Islet of Langerhans (tissue), 1 donor: ENCODE measurements around the gene PREB.

ENCODE experiments used
- FAIRE-seq: peaks from one replicate; lab custom pipeline; 2011; peaks lifted over from hg19 to GRCh38; lab: Jason Lieb, UNC

PREB gene

DNA sequence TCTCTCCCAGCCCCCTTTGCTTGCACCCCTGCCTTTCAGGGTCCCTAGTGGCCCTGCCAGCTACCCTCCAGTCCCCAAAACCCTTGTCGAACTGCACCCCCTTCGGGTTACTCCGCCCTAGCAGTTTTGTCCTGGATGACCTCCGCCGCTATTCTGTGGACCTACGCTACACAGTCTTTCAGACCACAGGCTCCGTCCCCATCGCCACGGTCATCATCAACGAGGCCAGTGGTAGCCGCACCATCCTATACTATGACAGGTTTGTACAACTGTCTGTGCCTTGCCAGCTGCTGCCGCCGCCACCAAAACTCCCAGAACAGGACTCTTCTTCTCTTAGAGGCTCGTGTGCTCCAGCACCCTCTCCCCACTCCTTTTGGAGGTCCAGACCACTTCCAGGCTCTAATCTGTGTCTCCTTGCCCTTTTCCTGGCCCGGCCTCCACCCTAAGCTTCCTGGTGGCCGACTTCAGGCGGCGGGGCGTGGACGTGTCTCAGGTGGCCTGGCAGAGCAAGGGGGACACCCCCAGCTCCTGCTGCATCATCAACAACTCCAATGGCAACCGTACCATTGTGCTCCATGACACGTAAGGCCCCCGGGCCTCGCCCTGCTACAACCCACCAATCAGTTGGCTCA is 40.0 kb downstream of the PREB start:
- FAIRE-seq, result no peak

DNA sequence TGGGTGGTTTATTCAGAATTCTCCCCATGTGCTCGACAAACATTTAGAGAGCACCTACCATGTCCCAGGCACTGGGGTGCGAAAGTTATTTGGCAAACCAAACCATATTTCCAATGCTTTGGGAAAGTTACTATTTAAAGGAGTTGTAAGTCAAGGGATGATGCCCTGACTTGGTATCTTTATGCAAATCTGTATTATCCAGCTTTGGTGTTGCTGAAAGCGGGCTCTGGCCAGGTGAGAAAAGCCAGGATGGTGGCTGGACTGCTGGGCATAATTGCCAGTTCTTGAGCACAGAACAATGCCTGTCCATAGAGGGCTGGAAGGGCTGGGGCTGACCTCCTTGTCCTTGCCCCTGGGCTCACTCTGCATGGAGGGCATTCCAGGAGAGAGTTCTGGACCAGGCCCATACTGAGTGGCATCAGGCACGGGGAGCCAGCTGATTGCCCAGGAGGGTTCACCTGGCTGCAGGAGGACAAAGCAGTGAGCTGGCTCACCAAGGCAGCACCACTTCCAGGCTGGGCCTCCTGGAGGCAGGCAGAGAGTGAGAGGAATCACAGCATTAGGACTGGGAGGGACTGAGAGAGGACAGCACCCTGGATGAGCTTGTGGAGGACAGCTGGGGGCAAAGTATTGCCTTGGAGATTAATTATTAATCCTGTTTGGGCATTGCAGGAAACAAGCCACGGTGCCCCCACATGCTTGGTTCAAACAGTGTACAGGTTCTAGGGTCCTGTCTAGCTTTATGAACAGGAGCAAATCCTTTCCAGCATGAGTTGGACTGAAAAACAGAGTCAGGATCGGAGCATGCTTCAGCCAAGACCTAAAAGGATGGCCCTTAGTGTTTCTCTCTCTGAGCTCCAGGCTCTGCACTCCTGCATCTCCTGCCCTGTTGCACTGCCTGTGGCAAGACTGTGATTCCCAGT is 40.7 kb downstream of the PREB start:
- no peak for FAIRE-seq

DNA sequence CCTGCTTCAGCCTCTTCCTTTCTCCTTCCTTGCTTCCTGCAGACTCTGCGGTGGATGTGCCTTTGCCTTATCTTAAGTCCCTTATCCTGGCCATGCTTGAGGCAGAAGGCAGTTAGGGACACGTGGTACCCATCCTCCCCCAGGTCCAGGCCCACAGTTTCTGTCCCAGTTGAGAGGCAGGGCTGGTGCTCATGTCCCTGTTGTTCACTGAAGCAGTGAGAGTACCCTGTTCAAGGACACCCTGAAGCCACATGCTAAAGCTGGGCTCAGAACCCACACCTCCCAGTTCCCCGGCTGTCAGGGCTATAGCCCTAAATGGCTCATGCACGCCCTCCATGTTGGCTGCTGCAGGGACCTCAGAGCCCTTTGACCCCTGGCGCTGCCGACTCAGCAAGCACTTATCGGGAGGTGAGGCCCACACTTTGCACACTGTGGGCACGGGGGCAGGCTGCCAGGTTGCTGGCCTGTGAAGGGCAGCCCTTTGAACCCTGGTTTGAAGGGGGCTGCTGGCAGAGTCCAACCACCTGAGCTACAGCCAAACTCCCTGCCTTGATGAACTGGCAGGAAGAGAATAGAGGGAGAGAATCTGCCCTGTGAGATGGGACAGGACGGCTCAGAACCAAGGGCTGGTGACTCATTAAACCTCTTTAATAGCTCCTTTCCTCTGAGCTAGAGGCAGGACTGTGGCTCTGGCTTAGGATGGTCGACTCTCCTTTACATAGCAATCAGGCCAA is 41.6 kb downstream of the PREB start:
- FAIRE-seq, result no peak

DNA sequence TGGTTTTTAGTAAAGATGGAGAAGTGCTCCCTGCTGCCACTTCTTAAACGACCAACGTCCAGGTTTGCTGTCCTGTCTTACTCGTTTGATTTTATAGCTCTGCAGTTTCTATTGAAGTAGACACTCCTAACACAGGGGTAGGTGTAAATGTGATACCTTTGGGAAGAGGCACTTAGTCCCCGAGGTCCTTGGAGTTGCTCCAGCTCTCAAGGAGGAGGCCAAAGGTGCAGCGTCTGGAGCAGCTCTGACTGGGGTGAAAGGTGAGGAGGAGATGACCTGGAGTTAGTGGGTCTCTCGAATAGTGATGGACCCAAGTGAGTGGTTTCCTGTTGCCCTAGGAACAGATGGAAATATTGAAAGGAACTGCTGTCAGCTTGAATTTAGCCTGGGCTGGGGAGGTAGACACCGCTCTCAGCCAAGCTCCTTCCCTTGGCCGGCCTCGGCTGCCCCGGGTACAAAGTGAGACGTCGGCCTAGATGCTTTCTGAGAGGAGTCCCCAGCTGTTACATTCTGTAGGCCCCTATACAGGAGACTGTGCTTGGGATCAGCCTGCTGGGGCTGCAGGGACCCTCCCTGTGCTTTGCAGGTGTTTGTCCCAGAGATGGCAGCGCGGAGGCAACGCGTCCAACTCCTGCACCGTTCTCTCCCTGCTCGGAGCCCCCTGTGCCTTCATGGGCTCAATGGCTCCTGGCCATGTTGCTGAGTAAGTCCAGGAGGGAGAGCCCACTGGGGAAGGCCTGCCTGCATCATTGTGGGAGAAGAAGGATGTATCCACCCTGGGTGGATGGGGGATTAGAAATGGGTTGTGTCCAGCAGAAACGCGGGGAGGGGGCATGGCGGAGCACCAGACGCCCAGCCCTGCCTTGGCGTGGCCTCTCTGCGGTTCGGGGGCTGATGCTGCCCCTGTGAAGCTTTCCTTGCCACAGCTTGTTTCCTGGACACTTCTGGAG is 42.4 kb downstream of the PREB start:
- no peak for FAIRE-seq

DNA sequence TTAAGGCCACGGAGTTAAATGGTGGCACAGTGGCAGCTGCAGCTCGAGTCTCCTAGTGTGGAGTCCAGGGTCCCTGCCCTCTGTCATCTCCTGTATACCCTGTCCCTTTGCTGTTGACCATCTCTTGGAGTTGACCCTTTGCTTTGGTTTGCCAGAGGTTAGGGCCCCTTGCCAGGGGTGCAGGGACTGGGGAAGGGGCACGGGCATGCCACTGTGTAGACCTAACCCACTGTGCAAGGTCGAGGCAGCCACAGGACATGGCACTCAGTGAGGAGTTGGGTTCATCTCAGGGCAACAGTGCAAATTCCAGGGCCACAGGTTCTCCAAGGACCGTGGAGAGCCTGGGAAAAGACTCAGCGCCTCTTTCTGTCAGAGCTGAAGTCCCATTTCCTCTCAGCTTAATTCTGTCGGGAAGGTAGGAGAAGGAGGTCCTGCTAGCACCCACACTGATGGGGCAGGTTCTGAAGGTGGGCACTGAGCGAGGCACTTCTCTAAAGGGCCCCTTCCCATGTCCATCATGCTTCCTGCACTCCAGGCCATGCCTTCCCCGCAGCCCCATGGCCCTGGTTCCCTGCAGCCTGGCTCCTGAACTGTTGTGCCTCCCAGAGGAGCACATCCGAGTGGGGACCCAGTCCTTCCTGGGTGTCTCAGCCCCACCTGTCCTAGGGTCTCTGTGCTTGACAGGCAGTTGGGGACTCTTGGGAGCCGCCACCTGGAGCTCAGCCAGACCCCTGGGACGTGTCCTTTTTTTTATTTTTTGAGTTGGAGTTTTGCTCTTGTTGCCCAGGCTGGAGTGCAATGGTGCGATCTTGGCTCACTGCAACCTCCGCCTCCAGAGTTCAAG is 45.1 kb downstream of the PREB start:
- FAIRE-seq, result no peak

DNA sequence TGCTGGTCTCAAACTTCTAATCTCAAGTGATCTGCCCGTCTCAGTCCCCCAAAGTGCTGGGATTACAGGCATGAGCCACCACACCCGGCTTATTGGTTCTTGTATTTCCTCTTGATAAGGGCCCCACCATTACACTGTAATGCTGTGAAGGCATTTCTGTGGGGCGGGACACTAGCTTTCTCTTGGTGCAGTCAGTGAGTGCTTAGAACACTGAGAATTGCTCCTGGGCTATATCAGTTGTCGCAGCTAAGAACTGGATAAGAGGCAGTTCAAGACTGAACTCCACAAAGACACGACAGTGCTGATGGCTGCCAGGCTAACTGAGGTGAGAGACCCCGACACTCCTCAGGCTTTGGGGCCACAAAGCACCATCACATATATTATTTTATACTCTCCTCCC is 45.8 kb downstream of the PREB start:
- FAIRE-seq, result no peak

DNA sequence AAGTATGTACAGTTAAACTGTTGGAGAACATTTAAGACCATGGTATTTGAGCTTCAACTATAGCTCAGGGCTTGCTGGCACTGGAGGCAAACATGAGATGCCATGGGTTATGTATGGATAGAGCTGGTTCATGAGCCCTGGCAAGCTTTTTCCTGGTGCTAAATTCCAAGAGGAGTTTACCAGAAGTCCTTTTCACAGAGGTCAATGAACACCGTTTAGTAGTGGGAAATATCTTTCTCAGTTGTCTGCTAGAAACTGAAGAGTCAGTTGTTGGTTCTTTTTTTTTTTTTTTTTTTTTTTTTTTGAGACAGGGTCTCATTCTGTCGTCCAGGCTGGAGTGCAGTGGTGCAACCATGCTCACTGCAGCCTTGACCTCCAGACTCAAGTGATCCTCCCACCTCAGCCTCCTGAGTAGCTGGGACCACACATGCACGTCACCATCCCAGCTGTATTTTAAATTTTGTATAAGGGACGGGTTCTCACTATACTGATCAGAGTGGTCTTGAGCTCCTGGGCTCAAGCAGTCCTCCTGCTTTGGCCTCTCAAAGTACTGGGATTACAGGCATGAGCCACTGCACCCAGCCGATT is 46.5 kb downstream of the PREB start:
- no peak for FAIRE-seq

DNA sequence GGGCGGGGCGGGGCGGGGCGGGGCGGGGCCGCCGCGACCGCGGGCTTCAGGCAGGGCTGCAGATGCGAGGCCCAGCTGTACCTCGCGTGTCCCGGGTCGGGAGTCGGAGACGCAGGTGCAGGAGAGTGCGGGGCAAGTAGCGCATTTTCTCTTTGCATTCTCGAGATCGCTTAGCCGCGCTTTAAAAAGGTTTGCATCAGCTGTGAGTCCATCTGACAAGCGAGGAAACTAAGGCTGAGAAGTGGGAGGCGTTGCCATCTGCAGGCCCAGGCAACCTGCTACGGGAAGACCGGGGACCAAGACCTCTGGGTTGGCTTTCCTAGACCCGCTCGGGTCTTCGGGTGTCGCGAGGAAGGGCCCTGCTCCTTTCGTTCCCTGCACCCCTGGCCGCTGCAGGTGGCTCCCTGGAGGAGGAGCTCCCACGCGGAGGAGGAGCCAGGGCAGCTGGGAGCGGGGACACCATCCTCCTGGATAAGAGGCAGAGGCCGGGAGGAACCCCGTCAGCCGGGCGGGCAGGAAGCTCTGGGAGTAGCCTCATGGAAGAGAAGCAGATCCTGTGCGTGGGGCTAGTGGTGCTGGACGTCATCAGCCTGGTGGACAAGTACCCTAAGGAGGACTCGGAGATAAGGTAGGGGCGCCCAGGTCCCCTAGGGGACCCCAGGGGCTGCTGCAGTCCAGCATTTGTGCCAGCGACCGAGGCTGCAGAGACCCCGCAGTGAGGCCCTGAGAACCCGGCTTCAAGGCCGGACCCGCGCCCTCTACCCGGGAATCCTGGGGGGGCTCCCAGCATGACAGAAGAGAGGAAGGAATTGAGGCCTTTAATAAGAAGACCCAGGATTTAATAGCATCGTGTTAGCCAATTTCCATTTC is 47.5 kb downstream of the PREB start, which contains the start of gene KHK:
Gene KHK, plus strand, starts transcription at position 49 of the 870 bp plus-strand sequence. Its CDS starts 488 bp downstream, at position 537.
- FAIRE-seq, result no peak

DNA sequence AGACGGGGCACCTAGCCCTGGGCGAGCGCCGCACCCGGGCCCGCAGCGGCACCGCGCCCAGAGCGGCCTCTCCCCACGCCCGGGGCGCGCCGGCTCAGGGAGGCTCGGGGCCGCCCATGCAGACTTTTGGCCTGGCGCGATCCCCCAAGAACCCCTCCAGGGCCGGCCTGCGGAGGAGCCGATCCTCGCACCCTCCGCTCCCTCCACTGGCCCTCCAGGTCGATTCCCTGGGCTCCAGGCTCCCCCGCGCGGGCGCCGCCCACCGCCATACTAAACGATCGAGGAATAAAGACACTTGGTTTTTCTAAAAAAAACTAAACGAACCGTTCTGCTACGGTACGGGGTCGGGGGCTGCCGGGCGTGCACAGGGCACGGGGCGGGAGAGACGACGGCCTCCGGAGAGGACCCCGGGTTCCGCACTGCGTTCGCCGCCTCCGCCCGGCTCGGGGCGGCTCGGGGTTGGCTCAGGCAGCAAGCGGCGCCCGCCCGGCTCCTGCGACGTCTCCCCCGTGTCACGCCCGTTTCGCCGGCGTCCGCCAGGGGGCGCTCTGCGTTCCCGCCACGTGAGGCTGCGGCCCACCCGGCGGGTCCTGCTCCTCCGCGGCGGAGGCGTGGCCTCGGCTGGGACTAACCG is 48.2 kb downstream of the PREB start:
- no peak for FAIRE-seq

DNA sequence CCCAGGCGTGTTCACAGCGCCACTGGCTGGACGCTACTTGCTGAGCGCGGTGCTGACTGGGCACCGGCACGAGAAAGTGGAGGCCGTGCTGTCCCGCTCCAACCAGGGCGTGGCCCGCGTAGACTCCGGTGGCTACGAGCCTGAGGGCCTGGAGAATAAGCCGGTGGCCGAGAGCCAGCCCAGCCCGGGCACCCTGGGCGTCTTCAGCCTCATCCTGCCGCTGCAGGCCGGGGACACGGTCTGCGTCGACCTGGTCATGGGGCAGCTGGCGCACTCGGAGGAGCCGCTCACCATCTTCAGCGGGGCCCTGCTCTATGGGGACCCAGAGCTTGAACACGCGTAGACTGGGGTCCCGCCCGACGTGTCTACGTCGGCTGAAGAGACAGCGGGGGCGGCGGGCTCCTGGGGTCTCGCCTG is 48.8 kb downstream of the PREB start:
- FAIRE-seq, result no peak

DNA sequence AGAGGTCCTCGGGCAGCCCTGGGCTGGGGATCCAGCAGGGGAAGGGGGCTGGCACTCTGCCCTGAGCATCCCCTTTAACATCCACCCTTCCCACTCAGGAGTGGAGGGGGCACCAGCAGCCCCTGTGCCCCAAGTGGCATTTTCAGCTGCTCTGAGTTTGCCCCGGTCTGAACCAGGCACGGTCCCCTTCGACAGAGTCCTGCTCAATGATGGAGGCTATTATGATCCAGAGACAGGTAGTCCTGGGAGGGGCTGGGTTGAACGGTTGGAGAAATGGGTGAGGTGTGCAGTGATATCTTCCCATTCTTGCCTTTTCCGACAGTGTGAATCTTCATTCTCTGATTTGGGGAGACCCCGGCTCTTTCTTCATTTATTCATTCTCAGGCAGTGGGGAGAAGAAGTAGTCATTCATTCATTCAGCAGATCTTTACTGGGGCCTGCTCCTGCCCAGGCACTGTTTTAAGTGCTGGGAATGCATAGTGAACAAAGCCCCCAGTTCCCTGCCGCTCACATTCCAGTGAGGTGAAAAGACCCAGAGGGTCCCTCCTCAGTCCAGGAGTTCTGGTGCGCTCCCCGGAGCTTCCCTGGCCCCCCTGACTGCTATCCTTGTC is 49.3 kb downstream of the PREB start:
- no peak for FAIRE-seq

DNA sequence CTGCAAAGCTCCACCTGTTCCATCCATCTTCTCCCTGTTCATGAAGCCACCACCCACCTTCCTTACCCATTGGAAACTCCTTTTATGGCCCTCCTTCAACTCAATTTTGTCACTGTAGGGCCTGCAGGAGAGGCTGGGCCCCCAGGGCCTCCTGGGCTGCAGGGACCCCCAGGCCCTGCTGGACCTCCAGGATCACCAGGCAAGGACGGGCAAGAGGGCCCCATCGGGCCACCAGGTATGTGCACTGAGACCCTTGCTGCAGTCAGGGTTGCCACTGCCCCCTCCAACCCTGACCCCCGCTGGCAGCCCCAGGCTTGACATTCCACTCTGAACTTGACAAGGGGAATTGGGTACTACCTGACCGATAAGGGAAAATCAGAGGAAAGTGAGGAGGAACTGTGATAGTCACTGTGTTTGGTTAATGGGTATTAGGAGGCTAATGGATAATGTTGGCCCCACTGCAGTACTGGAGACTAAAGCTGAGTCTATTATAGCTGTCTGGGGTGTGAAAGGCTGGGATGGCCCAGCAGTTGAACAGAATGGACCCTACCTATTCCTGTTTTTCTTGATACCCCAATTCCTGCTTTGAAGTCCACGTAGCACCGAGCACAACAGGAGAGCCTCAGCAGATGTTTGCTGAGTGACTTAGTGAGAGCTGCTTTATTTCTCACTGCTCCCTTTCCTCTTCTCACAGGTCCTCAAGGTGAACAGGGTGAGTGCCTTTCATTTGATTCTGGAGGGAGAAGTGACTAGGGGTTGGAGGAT is 50.0 kb downstream of the PREB start:
- FAIRE-seq, result no peak

DNA sequence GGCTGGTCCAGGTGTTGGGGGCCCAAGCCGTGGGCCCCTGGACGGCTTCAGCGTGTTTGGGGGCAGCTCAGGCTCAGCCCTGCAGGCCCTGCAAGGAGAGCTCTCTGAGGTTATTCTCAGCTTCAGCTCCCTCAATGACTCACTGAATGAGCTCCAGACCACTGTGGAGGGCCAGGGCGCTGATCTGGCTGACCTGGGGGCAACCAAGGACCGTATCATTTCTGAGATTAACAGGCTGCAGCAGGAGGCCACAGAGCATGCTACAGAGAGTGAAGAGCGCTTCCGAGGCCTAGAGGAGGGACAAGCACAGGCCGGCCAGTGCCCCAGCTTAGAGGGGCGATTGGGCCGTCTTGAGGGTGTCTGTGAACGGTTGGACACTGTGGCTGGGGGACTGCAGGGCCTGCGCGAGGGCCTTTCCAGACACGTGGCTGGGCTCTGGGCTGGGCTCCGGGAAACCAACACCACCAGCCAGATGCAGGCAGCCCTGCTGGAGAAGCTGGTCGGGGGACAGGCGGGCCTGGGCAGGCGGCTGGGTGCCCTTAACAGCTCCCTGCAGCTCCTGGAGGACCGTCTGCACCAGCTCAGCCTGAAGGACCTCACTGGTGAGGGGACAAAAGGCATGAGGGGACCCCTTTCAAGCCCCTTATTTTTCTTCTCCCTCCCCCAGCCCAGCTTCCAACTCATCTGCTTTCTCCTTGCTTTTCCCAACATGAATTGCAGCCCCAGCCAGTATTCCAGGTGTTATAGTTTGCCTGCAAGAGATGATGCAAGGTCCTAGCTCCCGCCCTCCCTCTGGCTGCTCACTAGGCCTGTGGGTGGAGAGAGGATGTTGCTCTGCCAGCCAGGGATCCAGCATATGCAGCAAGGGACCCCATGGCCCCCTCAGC is 50.8 kb downstream of the PREB start:
- FAIRE-seq, result no peak

DNA sequence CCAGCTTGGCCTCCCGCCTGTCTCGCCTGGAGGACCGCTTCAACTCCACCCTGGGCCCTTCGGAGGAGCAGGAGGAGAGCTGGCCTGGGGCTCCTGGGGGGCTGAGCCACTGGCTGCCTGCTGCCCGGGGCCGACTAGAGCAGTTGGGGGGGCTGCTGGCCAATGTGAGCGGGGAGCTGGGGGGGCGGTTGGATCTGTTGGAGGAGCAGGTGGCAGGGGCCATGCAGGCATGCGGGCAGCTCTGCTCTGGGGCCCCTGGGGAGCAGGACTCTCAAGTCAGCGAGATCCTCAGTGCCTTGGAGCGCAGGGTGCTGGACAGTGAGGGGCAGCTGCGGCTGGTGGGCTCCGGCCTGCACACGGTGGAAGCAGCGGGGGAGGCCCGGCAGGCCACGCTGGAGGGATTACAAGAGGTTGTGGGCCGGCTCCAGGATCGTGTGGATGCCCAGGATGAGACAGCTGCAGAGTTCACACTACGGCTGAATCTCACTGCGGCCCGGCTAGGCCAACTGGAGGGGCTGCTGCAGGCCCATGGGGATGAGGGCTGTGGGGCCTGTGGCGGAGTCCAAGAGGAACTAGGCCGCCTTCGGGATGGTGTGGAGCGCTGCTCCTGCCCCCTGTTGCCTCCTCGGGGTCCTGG is 51.5 kb downstream of the PREB start:
- FAIRE-seq, result no peak

DNA sequence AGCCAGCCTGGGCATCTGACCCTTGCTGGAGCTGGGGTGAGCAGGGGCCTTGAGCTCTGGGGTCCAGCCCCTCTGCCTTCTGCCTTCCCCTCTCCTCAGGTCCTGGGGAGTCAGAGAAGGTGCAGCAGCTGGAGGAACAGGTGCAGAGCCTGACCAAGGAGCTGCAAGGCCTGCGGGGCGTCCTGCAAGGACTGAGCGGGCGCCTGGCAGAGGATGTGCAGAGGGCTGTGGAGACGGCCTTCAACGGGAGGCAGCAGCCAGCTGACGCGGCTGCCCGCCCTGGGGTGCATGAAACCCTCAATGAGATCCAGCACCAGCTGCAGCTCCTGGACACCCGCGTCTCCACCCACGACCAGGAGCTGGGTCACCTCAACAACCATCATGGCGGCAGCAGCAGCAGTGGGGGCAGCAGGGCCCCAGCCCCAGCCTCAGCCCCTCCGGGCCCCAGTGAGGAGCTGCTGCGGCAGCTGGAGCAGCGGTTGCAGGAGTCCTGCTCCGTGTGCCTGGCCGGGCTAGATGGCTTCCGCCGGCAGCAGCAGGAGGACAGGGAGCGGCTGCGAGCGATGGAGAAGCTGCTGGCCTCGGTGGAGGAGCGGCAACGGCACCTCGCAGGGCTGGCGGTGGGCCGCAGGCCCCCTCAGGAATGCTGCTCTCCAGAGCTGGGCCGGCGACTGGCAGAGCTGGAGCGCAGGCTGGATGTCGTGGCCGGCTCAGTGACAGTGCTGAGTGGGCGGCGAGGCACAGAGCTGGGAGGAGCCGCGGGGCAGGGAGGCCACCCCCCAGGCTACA is 52.3 kb downstream of the PREB start:
- FAIRE-seq, result no peak
